SHP77 (cell line): ENCODE measurements around the gene G6PC1.
"Not testable (repeated sequence)": the region's sequence is repeated elsewhere in the genome, so short reads cannot be mapped to it uniquely, and the experiment has no call there.

Experiments
- DNase-seq, 2 experiments: peaks; one replicate each; lab custom pipeline; 2025; lab: John Stamatoyannopoulos, UW

G6PC1 gene

DNA sequence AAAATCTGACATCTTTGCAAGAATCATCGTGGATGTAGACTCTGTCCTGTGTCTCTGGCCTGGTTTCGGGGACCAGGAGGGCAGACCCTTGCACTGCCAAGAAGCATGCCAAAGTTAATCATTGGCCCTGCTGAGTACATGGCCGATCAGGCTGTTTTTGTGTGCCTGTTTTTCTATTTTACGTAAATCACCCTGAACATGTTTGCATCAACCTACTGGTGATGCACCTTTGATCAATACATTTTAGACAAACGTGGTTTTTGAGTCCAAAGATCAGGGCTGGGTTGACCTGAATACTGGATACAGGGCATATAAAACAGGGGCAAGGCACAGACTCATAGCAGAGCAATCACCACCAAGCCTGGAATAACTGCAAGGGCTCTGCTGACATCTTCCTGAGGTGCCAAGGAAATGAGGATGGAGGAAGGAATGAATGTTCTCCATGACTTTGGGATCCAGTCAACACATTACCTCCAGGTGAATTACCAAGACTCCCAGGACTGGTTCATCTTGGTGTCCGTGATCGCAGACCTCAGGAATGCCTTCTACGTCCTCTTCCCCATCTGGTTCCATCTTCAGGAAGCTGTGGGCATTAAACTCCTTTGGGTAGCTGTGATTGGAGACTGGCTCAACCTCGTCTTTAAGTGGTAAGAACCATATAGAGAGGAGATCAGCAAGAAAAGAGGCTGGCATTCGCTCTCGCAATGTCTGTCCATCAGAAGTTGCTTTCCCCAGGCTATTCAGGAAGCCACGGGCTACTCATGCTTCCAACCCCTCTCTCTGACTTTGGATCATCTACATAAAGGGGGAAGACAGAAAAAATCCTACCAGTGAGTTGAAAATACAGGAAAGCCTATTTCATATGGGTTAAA lies at the start of gene G6PC1:
TSS of gene G6PC1 (plus strand) at position 340 of the 872 bp plus-strand sequence. CDS start at position 418, 78 bp downstream.
- no peak for DNase-seq

DNA sequence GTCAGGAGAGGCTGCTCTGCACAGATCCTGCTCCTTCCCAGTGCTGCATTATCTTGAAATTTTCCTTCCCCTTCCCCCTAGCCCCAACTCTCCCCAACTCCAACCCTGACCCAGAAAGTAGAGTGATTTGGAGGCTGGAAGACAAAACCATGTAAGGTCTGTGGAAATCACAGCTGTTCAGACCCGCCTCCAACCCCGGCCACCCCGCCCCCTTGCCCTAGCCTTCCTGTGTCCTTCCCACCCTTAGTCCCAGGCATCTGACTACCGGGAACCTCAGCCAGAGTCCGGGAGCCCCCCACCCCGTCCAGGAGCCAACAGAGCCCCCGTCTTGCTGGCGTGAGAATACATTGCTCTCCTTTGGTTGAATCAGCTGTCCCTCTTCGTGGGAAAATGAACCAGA lies 49.6 kb upstream of the G6PC1 start, which contains the start of gene AOC3:
TSS of gene AOC3 (plus strand) at position 246 of the 400 bp plus-strand sequence. CDS start at position 391, 145 bp downstream.
- no peak for DNase-seq

DNA sequence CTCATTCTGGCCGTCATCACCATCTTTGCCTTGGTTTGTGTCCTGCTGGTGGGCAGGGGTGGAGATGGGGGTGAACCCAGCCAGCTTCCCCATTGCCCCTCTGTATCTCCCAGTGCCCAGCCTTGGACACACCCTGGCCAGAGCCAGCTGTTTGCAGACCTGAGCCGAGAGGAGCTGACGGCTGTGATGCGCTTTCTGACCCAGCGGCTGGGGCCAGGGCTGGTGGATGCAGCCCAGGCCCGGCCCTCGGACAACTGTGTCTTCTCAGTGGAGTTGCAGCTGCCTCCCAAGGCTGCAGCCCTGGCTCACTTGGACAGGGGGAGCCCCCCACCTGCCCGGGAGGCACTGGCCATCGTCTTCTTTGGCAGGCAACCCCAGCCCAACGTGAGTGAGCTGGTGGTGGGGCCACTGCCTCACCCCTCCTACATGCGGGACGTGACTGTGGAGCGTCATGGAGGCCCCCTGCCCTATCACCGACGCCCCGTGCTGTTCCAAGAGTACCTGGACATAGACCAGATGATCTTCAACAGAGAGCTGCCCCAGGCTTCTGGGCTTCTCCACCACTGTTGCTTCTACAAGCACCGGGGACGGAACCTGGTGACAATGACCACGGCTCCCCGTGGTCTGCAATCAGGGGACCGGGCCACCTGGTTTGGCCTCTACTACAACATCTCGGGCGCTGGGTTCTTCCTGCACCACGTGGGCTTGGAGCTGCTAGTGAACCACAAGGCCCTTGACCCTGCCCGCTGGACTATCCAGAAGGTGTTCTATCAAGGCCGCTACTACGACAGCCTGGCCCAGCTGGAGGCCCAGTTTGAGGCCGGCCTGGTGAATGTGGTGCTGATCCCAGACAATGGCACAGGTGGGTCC lies 49.0 kb upstream of the G6PC1 start:
- not testable (repeated sequence) for DNase-seq

DNA sequence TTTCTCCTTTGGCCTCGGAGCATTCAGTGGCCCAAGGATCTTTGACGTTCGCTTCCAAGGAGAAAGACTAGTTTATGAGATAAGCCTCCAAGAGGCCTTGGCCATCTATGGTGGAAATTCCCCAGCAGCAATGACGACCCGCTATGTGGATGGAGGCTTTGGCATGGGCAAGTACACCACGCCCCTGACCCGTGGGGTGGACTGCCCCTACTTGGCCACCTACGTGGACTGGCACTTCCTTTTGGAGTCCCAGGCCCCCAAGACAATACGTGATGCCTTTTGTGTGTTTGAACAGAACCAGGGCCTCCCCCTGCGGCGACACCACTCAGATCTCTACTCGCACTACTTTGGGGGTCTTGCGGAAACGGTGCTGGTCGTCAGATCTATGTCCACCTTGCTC lies 48.2 kb upstream of the G6PC1 start:
- no peak for DNase-seq

DNA sequence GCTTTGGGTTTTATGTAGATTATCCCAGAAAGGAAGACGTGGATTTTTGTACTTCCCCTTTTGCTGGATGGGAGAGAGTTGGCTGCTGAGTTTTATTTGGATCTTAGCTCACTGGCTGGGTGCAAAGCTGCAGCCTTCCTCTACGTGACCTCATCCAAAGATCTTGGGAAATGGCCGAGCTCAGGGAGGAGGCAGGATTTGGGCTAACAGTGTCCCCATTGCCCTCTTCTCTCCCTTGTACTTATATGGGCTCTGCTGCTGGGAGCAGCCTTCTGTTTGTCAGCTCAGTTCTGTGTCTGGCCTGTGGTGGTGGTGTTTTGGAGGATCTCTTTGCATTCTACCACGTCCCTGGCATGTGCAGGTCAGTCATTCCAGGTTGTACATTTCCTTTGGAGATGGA lies 47.6 kb upstream of the G6PC1 start:
- no peak for DNase-seq

DNA sequence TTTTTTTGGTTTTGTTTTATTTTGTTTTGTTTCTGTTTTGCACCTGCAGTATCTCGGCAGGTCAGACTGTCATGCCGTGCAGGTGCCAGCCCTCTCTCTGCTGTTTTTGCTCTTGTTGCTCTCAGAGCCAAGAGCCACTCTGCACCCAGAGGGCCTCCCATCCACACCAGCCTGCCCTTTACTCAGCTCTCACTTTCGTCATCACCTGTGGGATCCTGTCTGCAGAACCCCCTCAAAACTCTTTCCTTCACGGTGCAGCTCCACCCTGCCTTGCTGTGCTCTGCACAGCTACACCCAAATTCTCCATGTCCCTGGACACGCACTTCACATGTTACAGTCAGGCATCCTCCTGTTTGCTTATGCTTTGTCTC lies 47.0 kb upstream of the G6PC1 start:
- DNase-seq = no peak

DNA sequence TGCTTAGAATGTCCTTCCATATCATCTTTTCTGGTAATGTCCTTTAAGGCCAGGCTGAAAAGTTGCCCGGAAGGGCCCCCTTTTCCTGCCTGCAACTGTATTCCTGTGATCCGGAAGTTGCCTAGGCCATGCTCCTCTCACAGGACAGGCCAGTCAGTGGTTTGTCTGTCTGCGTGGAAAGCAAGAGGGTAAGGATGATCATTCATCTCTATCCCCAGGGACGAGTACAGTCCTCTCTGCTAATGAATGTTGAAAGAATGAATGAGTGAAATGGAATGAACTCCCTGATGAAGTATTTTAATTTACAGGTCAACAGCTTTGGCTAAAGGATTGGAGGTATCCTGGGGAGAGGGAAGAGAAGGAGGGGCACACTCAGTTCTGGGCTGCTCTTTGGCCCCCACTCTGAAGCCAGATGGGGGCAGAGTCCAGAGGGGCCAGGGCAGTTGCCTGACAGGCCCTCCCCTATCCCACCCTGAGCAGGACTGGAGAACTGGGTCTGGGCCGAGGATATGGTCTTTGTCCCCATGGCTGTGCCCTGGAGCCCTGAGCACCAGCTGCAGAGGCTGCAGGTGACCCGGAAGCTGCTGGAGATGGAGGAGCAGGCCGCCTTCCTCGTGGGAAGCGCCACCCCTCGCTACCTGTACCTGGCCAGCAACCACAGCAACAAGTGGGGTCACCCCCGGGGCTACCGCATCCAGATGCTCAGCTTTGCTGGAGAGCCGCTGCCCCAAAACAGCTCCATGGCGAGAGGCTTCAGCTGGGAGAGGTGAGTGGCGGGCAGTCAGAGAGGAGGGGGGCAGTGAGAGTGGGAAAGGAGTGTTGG lies 46.4 kb upstream of the G6PC1 start:
- no peak for DNase-seq

DNA sequence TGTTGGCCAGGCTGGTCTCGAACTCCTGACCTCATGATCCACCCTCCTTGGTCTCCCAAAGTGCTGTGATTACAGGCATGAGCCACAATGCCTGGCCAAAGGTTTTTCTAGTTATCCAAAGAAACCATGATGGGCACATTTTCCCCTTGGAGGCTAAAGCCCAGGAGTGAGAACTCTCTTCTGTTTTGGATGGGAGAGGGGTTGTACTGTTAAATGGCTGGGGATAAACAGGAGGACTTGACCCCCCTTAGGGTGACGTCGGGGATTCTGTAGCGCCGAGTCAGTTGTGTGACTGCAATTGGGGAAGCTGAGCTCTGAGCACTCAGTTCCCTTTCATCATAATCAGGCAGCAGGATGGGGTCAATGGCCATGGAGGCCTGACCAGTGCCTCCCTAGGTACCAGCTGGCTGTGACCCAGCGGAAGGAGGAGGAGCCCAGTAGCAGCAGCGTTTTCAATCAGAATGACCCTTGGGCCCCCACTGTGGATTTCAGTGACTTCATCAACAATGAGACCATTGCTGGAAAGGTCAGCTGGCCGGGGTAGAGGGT lies 45.5 kb upstream of the G6PC1 start:
- no peak for DNase-seq

DNA sequence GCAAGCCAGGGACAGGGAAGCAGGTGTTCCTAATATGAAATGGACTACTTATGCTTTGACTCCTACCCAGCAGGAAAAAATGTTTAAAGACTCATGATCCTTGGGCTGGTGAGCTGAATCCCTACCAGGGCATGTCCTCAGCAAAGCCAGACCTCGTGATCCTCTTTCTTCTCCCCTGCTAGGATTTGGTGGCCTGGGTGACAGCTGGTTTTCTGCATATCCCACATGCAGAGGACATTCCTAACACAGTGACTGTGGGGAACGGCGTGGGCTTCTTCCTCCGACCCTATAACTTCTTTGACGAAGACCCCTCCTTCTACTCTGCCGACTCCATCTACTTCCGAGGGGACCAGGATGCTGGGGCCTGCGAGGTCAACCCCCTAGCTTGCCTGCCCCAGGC lies 44.5 kb upstream of the G6PC1 start:
- not testable (repeated sequence) for DNase-seq

DNA sequence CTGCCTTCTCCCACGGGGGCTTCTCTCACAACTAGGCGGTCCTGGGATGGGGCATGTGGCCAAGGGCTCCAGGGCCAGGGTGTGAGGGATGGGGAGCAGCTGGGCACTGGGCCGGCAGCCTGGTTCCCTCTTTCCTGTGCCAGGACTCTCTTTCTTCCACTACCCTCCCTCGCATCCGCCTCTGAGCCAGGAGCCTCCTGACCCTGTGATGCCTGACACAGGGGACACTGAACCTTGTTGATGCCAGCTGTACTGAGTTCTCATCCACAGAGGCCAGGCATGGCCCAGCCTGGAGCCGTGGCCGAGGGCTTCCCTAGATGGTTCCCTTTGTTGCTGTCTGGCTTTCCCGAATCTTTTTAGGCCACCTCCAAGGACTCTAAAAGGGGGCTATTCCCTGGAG lies 44.1 kb upstream of the G6PC1 start:
- DNase-seq = not testable (repeated sequence)

DNA sequence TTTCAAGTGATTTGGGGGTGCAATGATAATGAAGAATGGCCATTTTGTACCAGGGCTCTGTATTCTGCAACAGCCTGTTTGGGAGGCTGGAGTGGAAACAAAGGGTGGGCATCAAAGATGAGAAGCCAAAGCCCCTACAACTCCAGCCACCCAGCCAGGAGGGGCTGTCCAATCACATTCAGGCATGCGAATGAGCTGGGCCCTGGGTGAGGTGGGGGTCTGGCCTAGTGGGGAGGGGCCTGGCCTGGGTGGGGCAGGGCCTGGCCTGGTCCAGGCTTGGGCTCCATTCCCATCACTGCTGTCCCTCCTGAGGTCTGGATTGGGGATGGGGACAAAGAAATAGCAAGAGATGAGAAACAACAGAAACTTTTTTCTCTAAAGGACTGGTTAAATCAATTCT lies 43.2 kb upstream of the G6PC1 start:
- DNase-seq = no peak

DNA sequence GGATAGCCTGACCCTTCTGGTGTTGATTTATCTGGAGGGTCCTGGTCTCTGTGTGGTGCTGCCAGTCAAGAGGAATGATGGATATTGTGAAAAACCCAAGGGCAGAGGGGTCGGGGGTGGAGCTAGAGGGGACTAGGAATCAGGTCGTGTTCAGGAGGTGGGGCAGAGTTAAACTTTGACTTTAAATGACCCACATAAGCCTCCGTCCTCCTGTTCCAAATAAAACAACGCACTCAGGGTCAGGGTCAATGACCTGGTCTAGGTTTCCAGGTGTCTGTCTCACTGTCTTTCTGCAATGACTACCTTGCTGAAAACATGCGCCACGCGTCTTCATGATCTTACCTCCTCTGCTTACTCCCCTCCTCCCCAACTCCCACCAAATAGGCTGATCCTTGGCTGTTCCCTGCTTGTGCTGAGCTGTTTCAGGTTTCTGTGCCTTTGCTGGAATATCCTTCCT lies 34.9 kb upstream of the G6PC1 start:
- no peak for DNase-seq

DNA sequence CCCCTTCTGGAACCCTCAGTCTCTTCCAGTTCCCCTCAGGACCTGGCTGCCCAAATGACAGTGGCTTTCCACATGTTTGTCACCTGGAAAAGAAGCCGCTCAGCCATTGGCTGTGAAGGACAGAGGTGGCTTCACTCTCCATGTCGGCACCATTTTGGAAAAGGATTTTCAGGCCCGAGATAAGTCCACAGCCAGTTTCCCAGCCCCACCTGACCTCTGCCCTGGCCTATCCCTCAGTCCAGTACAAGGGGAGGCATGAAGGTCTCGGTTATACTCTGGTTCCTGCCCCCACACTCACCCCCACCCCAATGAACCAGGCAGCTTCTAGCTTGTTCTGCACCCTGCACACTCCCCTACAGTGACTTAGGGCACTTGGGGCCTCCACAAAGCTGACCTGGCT lies 34.4 kb upstream of the G6PC1 start:
- DNase-seq = no peak

DNA sequence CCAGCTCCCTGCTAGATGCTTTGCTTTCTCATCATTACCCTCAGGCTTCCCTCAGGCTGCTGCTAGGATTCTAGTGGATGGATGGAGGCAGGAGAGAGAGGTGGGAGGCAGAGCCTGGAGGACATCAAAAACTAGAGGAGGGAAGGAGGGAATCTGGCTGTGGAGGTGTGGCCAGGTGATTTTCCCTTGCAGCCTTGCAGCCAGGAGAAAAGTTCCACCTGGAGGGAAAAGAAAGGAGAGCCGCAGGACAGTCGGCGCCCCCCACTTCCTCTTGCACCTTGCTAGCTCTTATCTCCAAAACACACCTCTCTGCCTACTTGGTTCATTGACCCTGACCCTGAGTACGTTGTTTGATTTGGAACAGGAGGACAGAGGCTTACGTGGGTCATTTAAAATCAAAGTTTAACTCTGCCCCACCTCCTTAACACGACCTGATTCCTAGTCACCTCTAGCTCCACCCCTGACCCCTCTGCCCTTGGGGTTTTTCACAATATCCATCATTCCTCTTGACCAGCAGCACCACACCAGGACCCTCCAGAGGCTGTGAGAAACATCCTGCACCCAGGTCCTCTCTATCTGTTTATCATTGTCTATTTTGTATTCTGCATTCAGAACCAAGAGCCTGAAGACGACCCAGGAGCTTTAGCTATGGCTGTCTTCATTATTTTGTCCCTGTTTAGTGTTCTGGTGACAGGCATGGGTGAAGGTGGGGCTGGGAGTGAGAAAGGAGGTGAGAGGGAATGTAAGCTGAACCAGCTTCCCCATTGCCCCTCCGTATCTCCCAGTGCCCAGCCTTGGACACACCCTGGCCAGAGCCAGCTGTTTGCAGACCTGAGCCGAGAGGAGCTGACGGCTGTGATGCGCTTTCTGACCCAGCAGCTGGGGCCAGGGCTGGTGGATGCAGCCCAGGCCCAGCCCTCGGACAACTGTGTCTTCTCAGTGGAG lies 33.7 kb upstream of the G6PC1 start:
- no peak for DNase-seq

DNA sequence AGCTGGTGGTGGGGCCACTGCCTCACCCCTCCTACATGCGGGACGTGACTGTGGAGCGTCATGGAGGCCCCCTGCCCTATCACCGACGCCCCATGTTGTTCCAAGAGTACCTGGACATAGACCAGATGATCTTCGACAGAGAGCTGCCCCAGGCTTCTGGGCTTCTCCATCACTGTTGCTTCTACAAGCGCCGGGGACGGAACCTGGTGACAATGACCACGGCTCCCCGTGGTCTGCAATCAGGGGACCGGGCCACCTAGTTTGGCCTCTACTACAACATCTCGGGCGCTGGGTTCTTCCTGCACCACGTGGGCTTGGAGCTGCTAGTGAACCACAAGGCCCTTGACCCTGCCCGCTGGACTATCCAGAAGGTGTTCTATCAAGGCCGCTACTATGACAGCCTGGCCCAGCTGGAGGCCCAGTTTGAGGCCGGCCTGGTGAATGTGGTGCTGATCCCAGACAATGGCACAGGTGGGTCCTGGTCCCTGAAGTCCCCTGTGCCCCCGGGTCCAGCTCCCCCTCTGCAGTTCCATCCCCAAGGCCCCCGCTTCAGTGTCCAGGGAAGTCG lies 32.8 kb upstream of the G6PC1 start:
- not testable (repeated sequence) for DNase-seq

DNA sequence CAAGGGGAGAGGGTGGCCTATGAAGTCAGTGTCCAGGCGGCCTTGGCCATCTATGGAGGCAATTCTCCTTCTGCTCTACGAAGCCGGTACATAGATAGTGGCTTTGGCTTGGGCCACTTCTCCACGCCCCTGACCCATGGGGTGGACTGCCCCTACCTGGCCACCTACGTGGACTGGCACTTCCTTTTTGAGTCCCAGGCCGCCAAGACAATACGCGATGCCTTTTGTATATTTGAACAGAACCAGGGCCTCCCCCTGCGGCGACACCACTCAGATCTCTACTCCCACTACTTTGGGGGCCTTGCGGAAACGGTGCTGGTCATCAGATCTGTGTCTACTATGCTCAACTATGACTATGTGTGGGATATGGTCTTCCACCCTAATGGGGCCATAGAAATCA lies 32.3 kb upstream of the G6PC1 start:
- no peak for DNase-seq

DNA sequence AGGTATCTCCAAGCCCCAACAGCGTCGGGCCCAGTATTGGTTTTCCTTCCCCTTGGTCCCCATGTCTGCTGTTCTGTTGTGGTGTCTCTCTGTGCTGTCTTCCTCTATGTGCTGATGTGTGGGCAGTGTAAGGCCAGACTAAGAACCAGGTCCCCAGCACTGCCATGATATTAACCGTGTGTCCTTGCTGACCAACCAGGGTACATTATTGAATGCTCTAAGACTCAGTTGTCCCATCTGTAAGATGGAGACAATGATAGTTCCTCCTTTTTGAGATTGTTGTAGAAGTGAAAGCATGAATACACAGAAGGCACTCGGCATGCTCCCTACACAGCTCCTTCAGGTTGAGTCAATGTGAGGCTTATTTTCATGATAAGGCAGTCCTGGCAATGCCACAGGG lies 29.0 kb upstream of the G6PC1 start:
- no peak for DNase-seq

DNA sequence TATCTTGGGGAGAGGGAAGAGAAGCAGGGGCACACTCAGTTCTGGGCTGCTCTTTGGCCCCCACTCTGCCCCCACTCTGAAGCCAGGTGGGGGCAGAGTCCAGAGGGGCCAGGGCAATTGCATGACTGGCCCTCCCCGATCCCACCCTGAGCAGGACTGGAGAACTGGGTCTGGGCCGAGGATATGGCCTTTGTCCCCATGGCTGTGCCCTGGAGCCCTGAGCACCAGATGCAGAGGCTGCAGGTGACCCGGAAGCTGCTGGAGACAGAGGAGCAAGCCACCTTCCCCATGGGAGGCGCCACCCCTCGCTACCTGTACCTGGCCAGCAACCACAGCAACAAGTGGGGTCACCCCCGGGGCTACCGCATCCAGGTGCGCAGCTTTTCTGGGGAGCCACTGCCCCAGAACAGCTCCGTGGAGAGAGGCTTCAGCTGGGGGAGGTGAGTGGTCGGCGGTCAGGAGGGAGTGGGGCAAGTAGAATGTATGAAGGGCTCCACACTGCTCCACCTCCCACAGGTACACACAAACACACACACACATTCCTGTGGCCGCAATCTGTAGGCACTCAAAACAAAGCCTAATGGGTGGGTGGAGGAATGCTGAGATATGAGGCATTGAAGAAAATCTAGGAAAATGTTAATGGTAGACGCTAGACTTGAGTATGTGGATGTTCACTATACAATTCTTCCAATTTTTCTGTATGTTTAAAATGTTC lies 28.2 kb upstream of the G6PC1 start:
- no peak for DNase-seq

DNA sequence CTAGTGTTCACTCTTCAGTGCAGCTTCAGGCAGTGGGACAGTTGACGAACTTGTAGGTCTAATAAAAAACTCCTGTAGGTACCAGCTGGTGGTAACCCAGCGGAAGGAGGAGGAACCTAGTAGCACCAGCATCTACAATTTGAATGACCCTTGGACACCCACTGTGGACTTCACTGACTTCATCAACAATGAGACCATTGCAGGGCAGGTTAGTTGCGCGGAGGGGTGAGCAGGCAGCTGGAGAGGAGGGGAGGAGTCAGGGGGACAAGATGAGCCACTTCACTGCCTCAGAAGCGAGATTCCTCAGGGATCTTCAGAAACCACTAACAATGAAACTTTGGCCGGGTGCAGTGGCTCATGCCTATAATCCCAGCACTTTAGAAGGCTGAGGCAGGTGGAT lies 27.3 kb upstream of the G6PC1 start:
- no peak for DNase-seq
